Hypothalamus (tissue), 51 donors: ENCODE data around the gene MRPL16.

Source experiments
- DNase-seq, 51 donors: peaks; one replicate each; lab custom pipeline; 2025; lab: John Stamatoyannopoulos, UW

Gene MRPL16

DNA sequence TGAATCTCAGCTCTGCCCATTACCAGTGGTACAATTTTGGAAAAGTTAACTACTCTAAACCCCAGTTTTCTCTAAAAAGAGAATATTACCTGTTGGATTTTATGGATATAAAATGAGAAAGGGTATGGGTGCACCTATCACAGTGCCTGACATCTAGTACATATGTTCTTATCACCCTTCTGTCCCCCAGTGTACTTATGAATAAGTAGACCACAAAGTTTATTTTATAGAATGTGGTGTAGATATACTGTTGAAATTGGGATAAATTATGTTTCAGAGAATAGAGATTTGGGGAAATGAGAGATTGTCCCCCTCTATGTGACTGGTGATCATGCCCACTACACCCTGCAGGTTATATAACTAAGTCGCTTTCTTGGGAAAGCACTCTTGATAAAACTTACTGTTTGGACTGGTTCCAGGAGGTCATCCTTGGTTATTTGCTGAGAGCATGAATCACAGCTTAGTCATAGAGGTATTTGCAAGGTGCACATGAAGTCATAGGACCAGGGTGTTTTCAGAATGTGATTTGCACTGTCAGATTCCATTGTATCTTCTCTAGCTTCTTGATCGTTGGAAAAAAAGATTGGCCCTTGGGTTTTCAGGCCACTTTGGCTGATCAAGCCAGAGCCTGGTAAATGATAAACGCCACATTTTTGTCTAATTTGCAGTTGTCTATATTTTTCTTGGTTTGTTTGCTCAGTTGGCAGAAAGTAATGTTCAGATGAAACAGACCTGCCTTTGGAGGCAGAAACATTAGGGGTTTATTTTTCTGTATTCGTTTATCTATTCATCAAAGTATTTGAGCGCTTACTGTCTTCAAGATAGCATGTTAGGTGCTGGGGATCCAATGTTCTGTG lies 34.1 kb downstream of the MRPL16 start:
- DNase-seq: peak in 1 of 51 donors; percentile 29

GRCh38 chr11:59773083-59773440 lies 37.5 kb downstream of the MRPL16 start:
- no peak for DNase-seq

- DNase-seq: no peak
Measured at GRCh38 chr11:59771605-59772004, 39.0 kb downstream of the MRPL16 start.

DNA sequence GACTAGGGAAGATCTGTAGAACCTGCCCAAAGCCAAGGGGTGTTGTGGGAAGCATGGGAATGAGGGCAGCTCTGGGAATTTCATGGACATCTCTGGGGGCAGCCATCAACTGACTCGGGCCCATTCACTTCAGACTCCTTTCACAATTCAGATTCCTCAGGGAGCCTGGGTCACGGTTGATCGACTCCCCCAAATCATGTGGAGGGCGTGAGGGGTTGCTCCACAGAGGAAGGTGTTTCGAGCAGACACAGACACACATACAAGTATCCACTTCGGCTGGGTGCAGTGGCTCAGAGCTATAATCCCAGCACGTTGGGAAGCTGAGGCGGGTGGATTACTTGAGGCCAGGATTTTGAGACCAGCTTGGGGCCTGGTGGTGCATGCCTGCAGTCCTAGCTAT lies 39.7 kb downstream of the MRPL16 start:
- DNase-seq: no peak

GRCh38 chr11:59770319-59770718 lies 40.3 kb downstream of the MRPL16 start:
- DNase-seq: no peak

DNA sequence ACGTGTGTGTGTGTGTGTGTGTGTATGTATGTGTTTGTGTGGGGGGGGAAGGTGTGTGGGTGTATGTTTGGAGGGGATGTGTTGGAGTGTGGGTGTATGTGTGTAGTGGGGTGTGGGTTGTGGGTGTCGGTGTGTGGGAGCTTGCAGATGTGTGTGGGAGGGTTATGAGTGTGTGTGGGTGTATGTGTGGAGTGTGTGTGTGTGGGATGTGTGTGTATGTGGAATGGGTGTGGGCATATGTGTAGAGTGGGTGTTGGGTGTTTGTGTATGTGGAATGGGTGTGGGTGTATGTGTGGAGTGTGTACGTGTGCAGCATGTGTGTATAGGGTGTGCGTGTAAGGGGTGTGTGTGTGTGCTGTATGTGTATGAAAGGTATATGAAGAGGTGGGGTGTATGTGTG lies 40.8 kb downstream of the MRPL16 start:
- no peak for DNase-seq

- DNase-seq: no peak
Measured at GRCh38 chr11:59769111-59769510, 41.5 kb downstream of the MRPL16 start.

DNA sequence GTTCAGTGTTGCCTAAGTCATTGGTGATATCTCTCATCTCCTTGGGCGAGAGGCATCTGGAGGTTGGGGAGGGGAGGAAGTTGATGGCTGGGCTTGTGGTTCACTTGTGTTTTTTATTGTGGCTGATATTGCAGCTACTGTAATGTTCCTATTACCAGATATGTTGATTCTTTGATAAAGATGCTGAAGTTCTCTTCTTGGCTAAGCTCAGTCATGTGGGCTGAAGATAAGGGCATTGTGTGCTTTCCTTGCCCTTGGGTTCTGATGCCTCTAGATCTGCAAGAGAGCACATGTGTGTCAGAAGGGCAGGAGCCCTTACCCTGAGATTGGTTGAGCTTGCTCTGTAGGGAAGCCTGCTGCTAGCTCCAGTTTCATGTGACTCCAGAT lies 43.4 kb downstream of the MRPL16 start:
- no peak for DNase-seq

- DNase-seq: no peak
Measured at GRCh38 chr11:59766542-59767224, 43.9 kb downstream of the MRPL16 start.

GRCh38 chr11:59765068-59765735 lies 45.4 kb downstream of the MRPL16 start:
- no peak for DNase-seq

DNA sequence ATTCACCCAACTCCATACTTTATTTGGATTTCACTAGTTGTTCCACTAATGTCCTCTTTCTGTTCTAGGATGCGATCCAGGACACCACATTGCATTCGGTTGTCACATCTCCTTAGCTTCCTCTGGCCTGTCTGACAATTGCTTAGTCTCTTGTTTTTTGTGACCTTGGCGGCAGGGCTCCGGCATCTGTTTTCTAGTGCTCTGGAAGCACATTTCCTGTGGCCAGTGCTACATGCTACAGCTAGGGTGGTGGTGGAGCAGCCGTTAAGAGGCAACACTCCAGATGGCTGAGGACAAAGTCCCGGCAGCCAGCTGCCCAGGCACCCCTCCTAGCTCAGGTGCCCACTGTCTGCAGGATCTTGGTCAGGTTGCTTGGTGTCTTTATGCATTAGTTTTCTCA lies 48.6 kb downstream of the MRPL16 start:
- no peak for DNase-seq

DNA sequence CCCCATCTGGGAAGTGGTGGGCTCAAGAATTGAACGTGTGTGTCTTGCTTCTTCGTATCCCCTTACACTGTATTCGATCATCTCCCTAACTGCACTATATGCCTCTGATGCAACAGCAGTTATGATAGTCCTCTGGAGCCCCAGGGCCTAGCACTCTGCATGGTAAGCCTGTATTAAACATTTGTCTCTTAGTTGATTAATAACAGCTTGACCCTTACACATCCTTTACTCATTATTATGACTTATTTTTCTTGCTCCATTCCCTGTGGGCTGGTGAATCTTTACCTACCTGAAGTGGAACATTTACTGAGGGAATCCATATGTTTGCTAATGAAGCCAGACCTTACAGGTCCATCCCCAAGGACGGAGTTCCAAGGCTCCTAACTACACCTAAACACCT lies 49.8 kb downstream of the MRPL16 start:
- DNase-seq: no peak

- no peak for DNase-seq
Measured at GRCh38 chr11:59759900-59760299, 50.7 kb downstream of the MRPL16 start.

- DNase-seq: no peak
Measured at GRCh38 chr11:59758401-59759037, 52.1 kb downstream of the MRPL16 start.

DNA sequence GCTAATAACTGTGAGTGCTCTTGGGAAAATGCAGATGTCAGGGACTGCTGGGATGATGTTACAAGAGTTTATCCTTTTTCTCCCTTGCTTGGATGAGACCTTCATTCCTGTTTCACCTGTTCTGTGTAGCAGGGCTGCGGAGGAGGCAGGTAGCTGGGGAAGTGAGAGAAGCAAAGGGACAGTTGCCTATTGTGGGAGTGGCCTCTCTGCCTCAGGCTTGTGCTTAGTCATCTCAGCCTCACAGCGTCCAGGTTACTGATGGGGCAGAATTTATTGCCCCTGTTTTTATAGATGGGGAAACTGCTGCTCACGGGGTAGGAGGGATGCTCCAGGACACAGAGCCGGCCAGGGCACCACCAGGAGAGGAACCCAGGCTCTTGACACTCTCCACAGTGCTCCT lies 53.7 kb downstream of the MRPL16 start:
- DNase-seq: no peak

DNA sequence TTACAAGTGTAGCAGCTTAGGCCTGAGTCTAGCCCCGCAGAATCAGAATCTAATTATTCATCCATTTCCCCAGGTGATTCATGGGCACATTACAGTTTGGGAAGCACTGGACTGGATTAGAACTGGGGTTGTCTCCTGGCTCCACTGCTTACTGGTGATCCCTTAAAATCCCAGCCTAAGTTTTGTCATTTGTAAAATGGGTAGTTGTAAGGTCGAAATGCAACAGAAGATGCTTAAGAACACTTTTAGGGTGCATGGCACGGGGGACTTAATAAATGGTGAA lies 54.1 kb downstream of the MRPL16 start:
- DNase-seq: no peak
